Occipital lobe (tissue), 2 donors: ENCODE data around the gene MCFD2. TPM values are rescaled to one million over a fixed set of nuclear protein-coding genes. Genes with fewer than 3 reads are reported as not detected.
"Not testable (repeated sequence)": the region's sequence is repeated elsewhere in the genome, so short reads cannot be mapped to it uniquely, and the experiment has no call there.

ENCODE experiments used
- DNase-seq: peaks from one replicate; lab custom pipeline; 2025; lab: John Stamatoyannopoulos, UW
- total RNA-seq: library from RNA; depleted of rRNA; stranded (reverse); fragments of >200 nt; gene quantifications from one replicate; pipeline ENCODE4 v1.2.3, GENCODE V29; 2014

MCFD2 gene
- total RNA-seq, 1 donor from 2014 or later, result 52.9 TPM

- DNase-seq, result no peak
Observed at GRCh38 chr2:46937471-46937901, 21.9 kb upstream of the MCFD2 start.

DNA sequence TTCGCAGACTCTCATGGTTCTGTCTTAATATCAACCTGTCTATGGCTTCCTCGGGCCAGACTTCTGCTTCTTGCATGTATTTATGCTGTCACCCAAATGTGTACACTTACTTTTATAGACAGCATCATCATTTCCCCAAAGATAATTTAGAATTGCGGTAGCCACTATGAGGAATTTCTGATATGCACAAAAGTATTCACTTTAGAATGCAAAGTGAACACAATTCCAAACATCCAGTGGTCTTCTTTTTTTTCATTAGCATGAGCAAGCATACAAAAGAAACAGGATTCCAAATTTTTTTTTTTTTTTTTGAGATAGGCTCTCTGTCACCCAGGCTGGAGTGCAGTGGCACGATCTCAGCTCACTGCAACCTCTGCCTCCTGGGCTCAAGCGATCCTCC lies 21.0 kb upstream of the MCFD2 start:
- no peak for DNase-seq

DNA sequence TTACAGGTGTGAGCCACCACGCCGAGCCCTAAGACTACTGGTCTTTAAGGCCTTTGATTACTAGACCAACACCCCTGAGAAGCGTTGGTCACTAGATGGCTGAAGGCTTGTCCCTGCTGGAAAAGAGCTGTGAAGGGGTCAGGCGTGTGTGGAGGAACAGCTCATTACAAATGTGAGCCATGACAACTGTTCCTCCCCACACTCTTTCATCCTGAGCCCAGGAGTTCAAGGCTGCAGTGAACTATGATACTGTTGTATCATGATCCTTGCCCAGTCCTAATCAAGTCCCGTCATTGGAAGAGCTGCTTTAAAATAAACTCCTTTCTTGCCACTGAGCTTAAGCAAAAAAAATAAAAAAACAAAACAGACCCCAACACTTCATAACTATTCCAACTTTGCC lies 19.5 kb upstream of the MCFD2 start:
- DNase-seq, result no peak

GRCh38 chr2:46929612-46930011 lies 14.0 kb upstream of the MCFD2 start:
- no peak for DNase-seq

DNA sequence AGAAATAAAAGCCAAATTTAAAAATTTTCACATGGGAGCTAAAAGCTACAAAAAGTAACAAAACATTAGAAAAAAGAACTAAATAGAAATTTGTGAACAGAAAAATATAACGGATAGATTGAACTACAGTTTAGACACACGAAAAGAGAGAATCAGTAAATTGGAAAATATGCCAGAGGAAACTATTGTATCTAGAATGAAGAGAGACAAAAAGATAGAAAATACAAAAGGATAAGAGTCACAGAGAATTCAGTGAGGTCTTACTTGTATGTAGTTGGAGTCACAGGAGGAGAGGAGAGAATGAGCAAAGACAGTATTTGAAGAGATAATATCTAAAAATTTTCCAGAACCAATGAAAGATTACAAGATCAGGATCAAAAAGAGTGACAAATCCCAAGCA lies 11.3 kb upstream of the MCFD2 start:
- DNase-seq, result no peak

- DNase-seq, result no peak
Observed at GRCh38 chr2:46925474-46926351, 10.1 kb upstream of the MCFD2 start.

- no peak for DNase-seq
Observed at GRCh38 chr2:46924608-46925007, 9.0 kb upstream of the MCFD2 start.

DNA sequence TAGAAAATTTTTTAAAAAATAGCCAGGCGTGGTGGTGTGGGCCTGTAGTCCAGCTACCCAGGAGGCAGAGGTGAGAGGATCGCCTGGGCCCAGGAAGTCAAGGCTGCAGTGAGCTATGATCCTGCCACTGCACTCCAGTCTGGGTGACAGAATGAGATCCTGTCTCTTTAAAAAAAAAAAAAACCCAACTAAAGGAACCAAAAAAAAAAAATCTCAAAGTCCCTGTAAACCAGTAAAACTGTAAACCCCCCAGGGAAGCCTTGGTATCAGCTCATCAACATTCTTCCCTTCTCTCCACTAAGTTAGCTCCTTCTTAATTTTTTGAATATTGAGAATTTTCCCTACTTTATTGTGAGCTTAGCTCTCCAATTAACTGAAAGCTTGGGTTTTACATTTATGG lies 8.4 kb upstream of the MCFD2 start:
- no peak for DNase-seq

DNA sequence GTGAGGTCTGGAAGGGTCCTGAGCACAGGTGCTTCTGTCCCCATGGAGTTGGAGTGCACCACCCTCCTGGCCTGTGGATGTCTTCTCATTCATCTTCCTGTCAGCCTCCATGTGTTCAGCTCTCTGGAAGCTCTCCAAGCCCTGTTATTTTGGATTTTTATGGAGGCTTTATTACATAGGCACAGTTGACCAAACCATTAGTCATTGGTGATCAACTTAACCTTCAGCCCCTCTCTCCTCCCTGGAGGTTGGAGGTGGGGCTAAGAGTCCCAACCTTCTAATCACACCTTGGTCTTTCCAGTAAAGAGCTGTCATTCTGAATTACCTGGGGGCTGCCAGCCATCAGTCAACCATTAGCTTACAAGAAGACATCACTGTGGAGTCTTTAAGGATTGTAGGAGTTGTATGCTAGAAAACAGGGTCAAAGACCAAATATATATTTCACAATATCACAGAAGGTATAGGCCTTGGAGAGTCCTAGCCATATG lies 7.5 kb upstream of the MCFD2 start:
- no peak for DNase-seq

- no peak for DNase-seq
Observed at GRCh38 chr2:46922606-46923005, 7.0 kb upstream of the MCFD2 start.

DNA sequence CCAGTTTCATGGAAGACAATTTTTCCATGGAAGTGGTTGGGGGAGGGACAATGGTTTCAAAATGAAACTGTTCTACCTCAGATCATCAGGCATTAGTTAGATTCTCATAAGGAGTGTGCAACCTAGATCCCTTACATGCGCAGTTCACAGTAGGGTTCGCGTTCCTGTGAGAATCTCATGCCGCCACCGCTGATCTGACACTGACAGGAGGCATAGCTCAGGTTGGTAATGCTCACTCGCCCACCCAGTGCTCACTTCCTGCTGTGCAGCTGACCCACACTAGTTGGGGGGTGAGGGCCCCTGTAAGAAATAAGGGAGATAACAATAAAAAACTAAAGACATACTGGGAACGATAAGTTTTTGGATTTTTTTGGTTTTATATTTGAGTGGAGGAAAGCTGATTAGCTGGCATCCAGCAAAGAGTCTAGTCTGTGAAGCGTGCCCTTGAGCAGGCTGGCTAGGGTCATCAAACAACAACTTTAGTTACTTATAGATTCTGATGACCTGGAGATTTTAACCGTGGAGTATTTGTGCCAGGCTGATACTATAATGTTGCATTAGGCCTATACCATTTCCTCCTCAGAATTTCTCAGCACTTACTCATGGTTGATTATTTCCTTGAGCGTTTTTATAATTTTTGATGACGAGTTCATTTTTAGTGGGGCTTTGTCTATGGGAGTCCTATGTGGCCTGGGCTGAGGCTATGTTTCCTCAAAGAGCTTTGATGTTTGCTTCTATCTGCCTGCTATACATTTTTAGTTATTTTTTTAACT lies 6.3 kb upstream of the MCFD2 start:
- no peak for DNase-seq

GRCh38 chr2:46917628-46918027 lies 2.0 kb upstream of the MCFD2 start:
- no peak for DNase-seq

GRCh38 chr2:46915811-46916630 lies 415 bp upstream of the MCFD2 start:
- peak; percentile 87 for DNase-seq

DNA sequence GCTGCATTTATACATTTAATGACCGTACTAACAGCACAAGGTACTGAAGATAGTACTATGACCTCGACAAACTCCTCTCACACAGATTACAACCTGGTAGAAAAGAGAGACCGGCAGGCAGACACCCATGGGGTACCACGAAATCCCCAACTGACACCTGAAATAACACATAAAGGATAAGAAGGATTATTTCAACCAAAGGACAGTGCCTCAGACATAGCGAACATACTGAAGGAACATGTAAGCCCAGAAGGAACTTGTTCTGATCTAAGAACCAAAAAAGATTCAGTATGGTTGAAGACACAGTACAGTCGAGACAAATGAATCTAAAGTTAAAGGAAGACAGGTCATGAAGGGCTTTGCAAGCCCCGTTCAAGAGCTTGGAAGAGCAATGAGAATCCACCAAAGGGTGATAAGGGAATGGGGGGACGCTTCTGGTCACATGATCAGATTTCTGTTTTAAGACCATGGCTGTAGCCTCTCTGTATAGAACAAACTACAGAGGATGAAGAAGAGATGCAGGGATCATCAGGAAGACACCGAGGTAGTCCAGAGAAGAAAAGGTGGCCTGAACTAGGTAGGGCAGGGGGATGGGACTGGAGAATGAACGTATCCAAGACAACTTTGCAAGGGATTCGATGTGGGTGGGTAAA lies 902 bp downstream of the MCFD2 start:
- DNase-seq, result no peak

DNA sequence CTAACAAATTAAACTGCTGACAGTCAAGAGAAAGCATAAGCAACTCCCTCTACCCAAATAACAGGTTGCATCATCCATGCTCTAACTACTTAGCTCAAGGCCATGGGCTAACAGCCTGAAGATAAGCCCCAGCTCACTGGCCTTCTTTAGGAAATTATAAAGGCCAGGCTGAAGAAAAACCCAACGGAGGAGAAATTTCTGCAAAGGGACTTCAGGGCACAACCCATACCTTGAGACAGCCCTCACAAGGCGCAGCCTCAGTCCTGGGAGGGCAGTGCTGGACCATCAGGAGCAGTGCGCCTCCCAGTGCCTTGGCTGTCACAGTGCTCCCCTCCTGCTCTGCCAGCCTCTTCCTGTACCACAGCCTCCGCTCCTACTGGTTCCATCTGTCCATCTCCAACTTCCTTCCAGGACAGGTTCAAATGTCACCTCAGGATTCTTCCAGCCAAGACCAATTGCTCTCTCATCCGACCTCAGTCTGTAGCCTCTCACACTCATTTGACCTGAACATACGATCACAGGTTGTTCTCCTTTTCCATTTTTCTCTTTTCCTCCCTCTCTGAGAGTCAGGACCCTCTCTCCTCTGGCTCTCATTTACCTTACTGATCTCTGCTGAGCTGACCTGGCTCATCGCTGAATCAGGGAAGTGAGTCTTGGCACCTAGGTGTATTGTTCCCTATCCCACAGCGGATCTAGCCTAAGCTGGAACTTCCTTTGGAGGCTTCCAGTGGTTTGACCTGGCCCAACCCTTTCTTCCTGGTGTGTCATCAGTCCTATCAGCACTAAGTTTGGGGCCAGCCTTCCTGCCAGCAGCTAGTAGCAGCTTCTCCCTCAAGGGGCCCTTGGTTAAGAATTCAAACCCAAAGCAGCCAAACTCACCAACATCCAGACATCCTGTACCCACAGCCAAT lies 1.9 kb downstream of the MCFD2 start:
- no peak for DNase-seq

DNA sequence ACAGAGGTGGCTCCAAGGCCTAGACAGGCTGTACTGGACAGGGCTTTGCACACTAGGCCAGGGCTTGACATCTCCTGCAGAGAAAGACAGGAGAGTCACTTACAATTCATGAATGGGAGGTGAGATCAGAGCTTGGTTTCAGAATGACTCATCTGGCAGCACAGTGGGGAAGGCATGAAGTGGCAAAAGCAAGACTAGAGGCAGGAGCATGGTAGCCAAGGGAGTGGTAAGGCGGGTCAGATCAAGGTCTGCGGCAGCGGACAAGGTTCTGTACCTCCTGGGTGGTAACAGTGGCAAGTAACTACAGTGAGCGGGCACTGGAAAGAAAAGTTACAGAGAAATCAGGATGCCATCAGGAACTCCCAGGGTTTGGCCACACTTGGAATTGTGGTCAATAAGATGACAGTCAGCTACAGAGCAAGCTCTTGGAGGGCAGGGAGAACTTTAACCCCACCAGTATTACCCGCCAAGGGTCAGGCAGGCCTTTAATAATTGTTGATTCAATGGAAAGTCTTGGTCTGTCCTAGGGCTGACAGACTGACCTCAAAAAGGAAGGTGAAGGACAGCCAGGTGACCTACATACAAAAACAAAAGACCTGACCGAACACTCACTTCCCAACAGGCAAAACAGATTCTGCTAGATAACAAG lies 5.7 kb downstream of the MCFD2 start:
- no peak for DNase-seq

GRCh38 chr2:46909150-46909549 lies 6.5 kb downstream of the MCFD2 start:
- DNase-seq, result no peak

- DNase-seq, result not testable (repeated sequence)
Observed at GRCh38 chr2:46904908-46905678, 10.5 kb downstream of the MCFD2 start.

DNA sequence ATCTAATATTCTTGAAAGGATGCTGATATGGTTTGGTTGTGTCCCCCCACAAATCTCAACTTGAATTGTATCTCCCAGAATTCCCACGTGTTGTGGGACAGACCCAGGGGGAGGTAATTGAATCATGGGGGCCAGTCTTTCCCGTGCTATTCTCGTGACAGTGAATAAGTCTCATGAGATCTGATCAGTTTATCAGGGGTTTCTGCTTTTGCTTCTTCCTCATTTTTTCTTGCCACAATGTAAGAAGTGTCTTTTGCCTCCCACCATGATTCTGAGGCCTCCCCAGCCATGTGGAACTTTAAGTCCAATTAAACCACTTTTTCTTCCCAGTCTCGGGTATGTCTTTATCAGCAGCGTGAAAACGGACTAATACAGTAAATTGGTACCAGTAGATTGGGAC lies 12.6 kb downstream of the MCFD2 start:
- DNase-seq, result not testable (repeated sequence)
